Stimulated activated CD4-positive, alpha-beta T cell treated with anti-CD3 and anti-CD28 coated beads, Interleukin-4, amount 100 ng/mL, for 24 hours (primary cell): ENCODE results near the gene ANP32A.

ENCODE experiments used
- DNase-seq: peaks from one replicate; pipeline ENCODE4 v3.0.0-alpha.2; 2020

Gene ANP32A

GRCh38 chr15:68819495-68820294 is 1.0 kb downstream of the ANP32A start:
- peak; percentile 51 for DNase-seq

GRCh38 chr15:68818769-68819494 is 1.8 kb downstream of the ANP32A start:
- peak; percentile 43 for DNase-seq

DNA sequence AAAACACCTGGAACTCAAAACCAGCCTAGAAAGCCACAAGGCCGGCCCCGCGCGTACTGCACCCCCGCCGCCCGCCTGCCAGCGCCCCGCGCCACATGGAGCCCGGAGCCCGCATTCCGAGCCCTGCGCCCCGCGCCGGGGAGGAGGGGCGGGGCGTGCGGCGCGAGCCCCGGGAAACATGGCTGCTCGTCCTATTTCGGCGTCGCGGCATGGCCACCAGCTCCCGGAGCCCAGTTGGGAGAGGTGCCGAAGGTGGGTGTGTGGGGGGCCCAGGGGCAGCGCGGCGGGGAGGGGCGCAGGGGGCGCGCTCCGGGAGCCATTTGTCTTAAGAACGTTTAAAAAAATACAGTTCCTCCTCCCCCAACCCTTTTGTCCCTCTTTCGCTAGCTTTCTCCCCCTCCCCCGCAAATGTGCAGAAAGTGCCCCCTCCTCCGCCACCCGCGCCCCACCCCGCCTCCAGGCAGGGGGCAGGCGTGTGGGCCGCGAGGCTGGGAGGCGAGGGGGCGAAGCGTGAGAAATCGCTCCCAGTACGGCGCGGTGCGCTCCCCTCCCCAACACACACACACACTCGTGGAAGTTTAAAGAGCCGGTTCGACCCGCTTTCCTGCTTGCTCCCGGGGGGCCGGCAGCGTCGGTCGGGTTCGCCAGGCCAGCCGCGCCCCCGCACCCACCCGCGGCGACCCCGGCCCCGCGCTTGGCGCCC is 2.5 kb downstream of the ANP32A start:
- peak; percentile 65 for DNase-seq

- DNase-seq: peak; percentile 75
These were observed 3.2 kb downstream of the ANP32A start for GRCh38 chr15:68817304-68818065.

GRCh38 chr15:68816795-68817303 is 3.8 kb downstream of the ANP32A start:
- DNase-seq: no peak

DNA sequence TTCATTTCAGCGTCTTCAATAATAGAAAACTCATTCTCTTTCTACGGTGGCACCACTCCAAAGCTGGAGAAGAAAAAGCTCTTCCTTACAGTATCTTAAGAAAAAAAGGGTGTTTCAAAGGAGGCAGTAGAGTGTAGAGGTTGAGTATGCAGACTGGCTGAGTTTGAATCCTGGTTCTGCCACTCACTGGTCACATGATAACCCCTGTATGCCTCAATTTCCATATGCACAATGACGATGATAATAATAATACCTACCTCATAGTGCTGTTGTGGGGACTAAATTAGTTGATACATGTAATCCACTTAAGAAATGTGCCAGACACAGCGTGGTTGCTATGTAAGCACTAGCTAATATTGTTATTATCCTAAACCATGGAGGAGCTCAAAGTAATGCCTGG is 4.5 kb downstream of the ANP32A start:
- DNase-seq: no peak

DNA sequence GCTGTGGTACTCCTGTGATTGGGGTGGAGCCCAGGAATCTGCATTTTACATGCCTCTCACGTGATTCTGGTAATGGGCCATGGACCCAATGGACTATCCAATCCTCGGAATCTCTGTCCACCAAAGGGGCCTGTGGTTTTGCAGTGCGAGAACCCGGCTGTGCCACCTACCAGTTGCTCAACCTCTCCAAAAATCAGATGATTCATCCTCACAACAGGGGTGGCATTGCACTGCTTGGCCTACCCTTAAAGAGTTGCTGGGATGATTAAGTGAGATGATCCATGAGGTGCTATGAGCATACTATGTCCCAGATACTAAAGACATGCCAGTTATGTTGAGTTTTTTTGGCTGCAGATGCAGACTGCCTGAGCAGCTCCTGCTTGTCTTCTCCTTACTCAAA is 5.1 kb downstream of the ANP32A start:
- peak; percentile 17 for DNase-seq

- no peak for DNase-seq
These were observed 6.1 kb downstream of the ANP32A start for GRCh38 chr15:68814596-68814995.

DNA sequence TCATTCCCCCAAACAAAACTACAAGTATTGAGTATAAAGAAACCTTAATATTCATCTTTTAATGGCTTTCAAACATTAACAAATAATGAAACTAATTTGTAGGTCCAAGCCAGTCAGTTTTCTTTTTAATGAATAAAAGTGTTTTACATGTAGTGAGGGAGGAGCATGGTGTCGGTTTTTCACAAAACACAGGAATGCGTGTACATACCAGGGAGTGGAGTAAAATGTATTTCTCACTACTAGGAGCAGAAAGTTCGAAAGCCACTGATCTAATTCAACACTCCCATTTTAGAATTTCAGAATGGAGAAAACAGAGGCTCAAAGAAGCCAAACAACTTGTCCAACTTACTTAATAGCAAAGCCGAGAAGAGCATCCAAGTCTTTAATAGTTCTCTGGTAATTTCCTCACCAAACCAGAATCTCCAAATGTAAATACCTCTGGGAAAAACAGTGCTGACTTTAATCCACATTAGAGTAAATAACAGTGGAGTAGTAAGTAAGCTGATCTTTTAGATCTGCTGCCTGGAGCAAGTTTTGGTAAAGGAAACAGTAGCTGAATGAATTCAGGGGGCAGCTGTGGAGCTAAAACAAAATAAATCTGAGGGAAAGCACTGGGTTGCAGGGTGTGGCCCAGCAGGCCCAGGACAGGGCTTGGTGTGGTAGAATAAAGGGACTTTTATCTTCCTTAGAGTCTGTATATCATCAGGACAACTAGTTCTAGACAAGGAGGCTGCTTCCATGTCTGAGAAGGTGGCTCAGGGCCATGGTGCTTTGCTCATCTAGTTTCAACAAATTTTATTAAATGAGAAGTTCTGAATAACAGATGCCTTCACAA is 7.9 kb downstream of the ANP32A start:
- no peak for DNase-seq

DNA sequence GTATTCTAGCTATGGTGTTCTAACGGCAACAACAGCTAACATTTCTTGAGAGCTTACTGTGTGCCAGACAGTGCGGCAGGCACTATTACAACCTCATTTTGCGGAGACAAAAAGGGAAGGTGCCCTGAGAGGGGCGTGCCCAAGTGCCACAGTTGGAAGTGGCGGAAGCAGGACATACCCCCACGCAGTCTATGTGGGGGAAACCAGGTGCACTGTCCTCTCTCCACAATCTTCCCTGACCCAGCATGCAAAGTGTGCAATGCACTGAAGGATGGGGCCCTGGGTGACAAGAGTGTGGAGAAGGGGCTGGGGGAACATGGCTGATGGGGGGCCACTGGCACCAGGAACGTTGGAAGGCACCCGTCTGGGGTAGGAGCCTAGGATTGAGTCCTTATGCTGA is 8.6 kb downstream of the ANP32A start:
- no peak for DNase-seq

- no peak for DNase-seq
These were observed 11.2 kb downstream of the ANP32A start for GRCh38 chr15:68809517-68809916.

DNA sequence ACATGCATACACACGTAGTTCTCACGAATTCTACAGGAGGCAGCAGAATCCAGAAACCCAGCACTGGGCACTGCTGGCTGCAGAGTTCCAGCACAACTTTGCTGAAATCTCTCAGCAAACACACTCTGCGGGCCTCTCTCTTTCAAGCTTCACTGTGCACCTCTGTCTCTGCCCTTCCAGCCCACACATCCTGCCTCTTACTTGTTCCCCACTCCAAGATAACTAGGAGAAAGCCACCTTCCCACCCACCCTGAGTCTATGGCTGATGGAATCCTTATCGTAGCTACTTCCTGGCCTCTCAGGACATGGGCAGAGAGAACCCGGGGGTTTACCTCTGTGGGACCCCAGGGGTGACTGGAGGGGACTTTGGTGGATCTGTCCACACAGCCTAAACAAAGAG is 11.9 kb downstream of the ANP32A start:
- no peak for DNase-seq

DNA sequence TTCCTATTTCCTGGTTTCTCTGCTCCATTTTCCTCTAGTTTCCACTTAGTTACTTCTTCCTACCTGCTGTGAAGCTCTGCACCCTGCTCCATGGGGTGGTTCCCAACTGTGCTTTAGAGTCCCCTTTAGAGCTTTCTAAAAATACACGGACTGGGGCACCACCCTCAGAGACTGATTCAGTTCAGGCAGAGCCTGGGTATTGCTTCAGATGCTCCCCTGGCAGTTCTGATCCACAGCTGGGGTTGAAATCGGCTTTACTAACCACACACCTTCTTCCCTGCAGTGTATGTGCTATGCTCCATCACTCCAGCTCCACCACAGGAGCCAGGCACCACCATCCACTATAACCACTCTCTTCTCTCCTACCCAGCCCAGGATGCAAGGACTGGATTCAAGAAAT is 12.6 kb downstream of the ANP32A start:
- no peak for DNase-seq

GRCh38 chr15:68807249-68807648 is 13.4 kb downstream of the ANP32A start:
- no peak for DNase-seq

DNA sequence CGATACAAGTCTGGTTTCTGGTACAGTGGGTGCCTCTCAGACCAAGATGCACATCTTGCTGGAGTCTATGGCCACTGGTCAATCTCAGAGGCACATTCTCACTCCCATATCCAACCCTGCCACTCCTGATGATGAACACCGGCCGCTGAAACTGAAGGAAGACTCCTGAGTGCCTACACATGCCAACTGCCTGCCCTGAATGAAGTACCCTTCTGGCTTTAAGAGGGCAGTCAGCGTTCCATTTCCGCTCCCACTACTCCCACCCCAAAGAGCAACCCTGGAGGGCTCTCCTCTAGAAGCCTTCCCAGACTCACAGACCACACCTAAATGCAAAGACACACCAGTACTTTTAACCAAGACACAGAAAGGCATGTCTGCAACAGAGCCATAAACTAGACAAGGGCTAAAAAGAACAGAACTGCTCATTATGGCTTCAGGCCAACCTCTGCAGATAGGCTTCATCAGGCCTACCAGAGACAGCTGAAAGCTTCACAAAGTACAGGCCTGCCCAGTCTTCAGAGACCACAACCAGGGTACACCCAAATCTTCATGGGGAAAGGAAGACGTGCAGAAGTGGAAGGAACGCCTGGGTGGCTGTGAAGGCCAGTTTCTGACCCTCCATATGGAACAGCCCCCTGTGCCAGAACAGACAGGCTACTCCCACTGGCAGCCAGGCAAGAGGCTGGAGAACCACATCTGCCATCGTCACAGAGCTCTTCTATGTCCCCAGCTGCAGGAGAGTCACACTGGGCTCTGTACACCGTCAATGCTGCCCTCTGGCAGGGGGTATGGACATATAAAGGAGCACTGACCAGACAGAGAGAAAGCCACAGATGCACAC is 14.3 kb downstream of the ANP32A start:
- DNase-seq: no peak

DNA sequence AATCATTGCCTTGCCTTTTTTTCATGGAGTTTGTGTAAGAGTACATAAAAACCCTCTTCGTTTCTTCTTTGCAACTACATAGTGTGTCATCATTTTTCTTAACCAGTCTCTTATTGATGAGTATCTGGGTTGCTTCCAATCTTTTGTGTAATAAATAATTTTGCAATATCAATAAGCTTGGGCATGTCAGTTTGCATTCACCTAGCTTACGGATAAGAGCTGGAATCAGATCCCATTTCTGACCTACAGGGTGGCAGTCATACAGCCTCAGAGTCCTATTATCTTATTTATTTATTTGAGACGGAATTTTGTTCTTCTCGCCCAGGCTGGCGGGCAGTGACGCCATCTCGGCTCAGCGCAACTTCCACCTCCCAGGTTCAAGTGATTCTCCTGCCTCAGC is 18.3 kb downstream of the ANP32A start:
- DNase-seq: no peak

DNA sequence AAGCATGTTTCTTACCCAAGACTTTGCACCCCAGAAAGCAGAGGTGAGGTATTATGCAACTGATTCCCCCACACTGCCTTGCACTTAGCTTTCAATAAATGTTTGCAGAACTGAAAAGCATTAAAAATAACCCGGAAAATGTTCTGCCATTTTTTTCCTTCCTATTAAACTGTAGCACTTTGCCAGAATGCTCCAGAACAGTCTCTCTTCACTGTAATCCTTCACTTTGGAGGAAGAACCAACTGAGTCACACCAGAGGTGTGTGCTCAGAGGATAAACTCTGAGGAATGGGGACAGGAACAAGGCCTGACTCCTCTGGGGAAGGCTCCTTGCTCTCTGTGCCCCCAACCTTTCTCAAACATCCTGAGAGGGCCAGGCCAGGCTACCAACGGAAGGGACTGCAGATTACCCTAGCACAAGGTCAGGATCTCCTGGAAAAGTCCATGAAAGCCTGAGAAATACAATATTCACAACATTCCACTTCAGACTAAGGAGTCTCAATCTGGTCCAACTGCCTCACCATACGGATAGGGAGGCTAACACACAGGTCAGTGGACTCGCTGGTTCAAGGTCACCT is 19.0 kb downstream of the ANP32A start:
- DNase-seq: no peak

DNA sequence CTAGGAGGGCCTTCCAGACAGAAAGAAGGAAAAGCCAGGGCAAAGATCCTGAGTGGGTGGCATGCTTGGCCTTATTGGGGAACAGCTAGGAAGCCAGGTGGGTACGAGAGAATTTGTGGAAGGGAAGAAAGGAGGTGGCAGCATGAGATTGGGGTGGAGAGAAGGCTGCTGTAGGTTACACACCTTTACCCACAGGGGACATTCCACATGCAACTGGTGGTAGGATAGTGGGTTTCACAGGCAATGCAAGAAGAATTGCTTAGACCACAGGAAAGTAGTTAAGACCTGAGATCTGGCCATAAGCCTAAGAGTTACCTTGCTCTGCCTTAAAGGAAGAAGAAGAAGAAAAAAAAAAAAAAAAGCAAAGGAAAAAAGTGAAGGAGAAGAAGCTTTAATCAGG is 19.8 kb downstream of the ANP32A start:
- no peak for DNase-seq

- DNase-seq: no peak
These were observed 22.2 kb downstream of the ANP32A start for GRCh38 chr15:68798346-68799094.
